ENCODE results near the gene CWF19L1. TPM values are rescaled to one million over a fixed set of nuclear protein-coding genes. Genes with fewer than 3 reads are reported as not detected.

The CWF19L1 gene
- total RNA-seq, 1 experiment from 2014 or later, result 38.0 TPM

GRCh38 chr10:100209303-100209702 is 58.1 kb downstream of the CWF19L1 start:
- H3K56ac ChIP-seq (ENCODE audit: insufficient read length, low read depth, low read length), result no peak overlapping the region
- no peak overlapping the region for H4K5ac ChIP-seq (ENCODE audit: insufficient read length, low read depth, low read length)
- H2BK20ac ChIP-seq (ENCODE audit: low read depth, low read length, poor library complexity, severe bottlenecking), result no peak overlapping the region
- H3K23ac ChIP-seq (ENCODE audit: insufficient read length, low read depth, low read length), result no peak overlapping the region
- H3K4me1 ChIP-seq (ENCODE audit: insufficient read depth, low read length), result no peaks in the 10 kb centered on the region
- no peaks in the 10 kb centered on the region for H3K79me2 ChIP-seq (ENCODE audit: insufficient read depth, low read length)
- no peak overlapping the region for H4K91ac ChIP-seq (ENCODE audit: insufficient read length, low read depth, low read length)
- no peak overlapping the region for H3K4ac ChIP-seq (ENCODE audit: low read depth, low read length)
- H3K9ac ChIP-seq (ENCODE audit: extremely low read depth, insufficient read length, low read length), result no peak overlapping the region
- H3K27me3 ChIP-seq (ENCODE audit: insufficient read depth, low read length), result no peaks in the 10 kb centered on the region
- no peaks in the 10 kb centered on the region for H4K20me1 ChIP-seq (ENCODE audit: control insufficient read depth, insufficient read depth, insufficient read length)
- no peak for DNase-seq
- no peak overlapping the region for H3K18ac ChIP-seq (ENCODE audit: insufficient read length, low read depth, low read length)
- H2BK12ac ChIP-seq (ENCODE audit: insufficient read length, low read depth, low read length), result no peak overlapping the region
- no peak overlapping the region for H3K27ac ChIP-seq (ENCODE audit: insufficient read length, low read depth, low read length)
- H3T11ph ChIP-seq (ENCODE audit: low read length), result no peak overlapping the region
- no peak overlapping the region for H3K4me3 Mint-ChIP-seq
- no peak for TF ChIP-seq CTCF (conservative IDR thresholded peaks at IDR 0.05)
- no peaks in the 10 kb centered on the region for H3K27me3 Mint-ChIP-seq (ENCODE audit: low read depth)
- H2BK120ac ChIP-seq (ENCODE audit: low read depth, low read length, poor library complexity, severe bottlenecking), result no peak overlapping the region
- no peak overlapping the region for H3K14ac ChIP-seq (ENCODE audit: insufficient read depth, low read length)
- no peaks in the 10 kb centered on the region for H3K79me1 ChIP-seq (ENCODE audit: insufficient read depth, low read depth, low read length, poor library complexity, severe bottlenecking)
- H3K9me3 Mint-ChIP-seq, result no peaks in the 10 kb centered on the region
- H2AK5ac ChIP-seq (ENCODE audit: insufficient read length, low read length), result no peak overlapping the region
- H2AFZ ChIP-seq (ENCODE audit: low read length), result no peak overlapping the region
- H3K4me2 ChIP-seq (ENCODE audit: insufficient read depth, insufficient read length, low read length), result no peak overlapping the region
- no peak overlapping the region for H3K27ac Mint-ChIP-seq
- WGBS (ENCODE audit: extremely low coverage, insufficient read length, low lambda C conversion rate), result no CpG with 5 or more reads among the region's 7 CpGs
- no peaks in the 10 kb centered on the region for H3K9me3 ChIP-seq (ENCODE audit: control insufficient read depth, low read depth, low read length)
- H3K36me3 Mint-ChIP-seq (ENCODE audit: insufficient read depth in 1 of 3, low read depth in 3 of 3), result peaks cover 3 to 61% (median 43%) of the 10 kb centered on the region in 3 experiments; a peak in 6 of 7 replicates
- no peak overlapping the region for H2BK15ac ChIP-seq (ENCODE audit: low read depth, low read length)
- peaks cover 0 to 6% of the 10 kb centered on the region in 2 experiments; a peak in 1 of 4 replicates for H3K4me1 Mint-ChIP-seq
- H3K23me2 ChIP-seq (ENCODE audit: insufficient read length, low read depth, low read length, poor library complexity, severe bottlenecking), result no peaks in the 10 kb centered on the region
- H4K8ac ChIP-seq (replicated peaks; ENCODE audit: insufficient read length, low read depth, low read length), result no peak overlapping the region
- H2BK5ac ChIP-seq (ENCODE audit: insufficient read length, low read length), result no peak overlapping the region
